ENCODE results near the gene WBP11.
"Not testable (repeated sequence)": the region's sequence is repeated elsewhere in the genome, so short reads cannot be mapped to it uniquely, and the experiment has no call there.

The WBP11 gene

GRCh38 chr12:14741153-14741552 lies 62.1 kb downstream of the WBP11 start:
- DNase-seq (ENCODE audit: low read depth in 1 of 2, low spot score in 1 of 2): no peak
- Histone ChIP-seq H3K27ac (replicated peaks) (no peak overlapping the region), H3K4me3 (replicated peaks; ENCODE audit: insufficient read depth, low read length) (no peak overlapping the region), H3K27me3 (ENCODE audit: insufficient read depth, poor library complexity, severe bottlenecking) (peaks cover 3% of the 10 kb centered on the region)
- TF ChIP-seq GABPA (IDR thresholded peaks at IDR 0.05; ENCODE audit: low read depth) (no peak), REST (IDR thresholded peaks at IDR 0.05; ENCODE audit: insufficient replicate concordance, low read depth) (no peak)

GRCh38 chr12:14736441-14736840 lies 66.8 kb downstream of the WBP11 start:
- not testable (repeated sequence) for DNase-seq (ENCODE audit: low read depth in 1 of 2, low spot score in 1 of 2); H3K27me3 ChIP-seq (ENCODE audit: insufficient read depth, poor library complexity, severe bottlenecking); H3K4me3 ChIP-seq (replicated peaks; ENCODE audit: insufficient read depth, low read length); H3K27ac ChIP-seq (replicated peaks)

Measured in HL-60 (cell line).